H1 (cell line): ENCODE results near the gene SOX8.

Experiments used
- CREB1 ChIP-seq: IDR thresholded peaks from 2 replicates; pipeline ENCODE4 v1.6.1; 2012; ENCODE audit warnings: inconsistent platforms
- EGR1 ChIP-seq: IDR thresholded peaks from 2 replicates; pipeline ENCODE4 v1.6.1; 2011; ENCODE audit warnings: low read depth, low read length, borderline replicate concordance
- EP300 ChIP-seq, 2 experiments: IDR thresholded peaks; 1 replicate in 1 of 2; 2 replicates in 1 of 2; pipeline ENCODE4 v1.6.1; 2011 to 2012; ENCODE audit warnings: low read depth in 2 of 2, low read length in 2 of 2, mild to moderate bottlenecking in 2 of 2, borderline replicate concordance in 1 of 2, inconsistent platforms in 1 of 2, moderate library complexity in 1 of 2
- JUND ChIP-seq: IDR thresholded peaks from 2 replicates; pipeline ENCODE4 v1.6.1; 2011; ENCODE audit warnings: mild to moderate bottlenecking, improper control_type of control experiment, low read length
- POLR2A ChIP-seq, 2 experiments: IDR thresholded peaks; 1 replicate in 1 of 2; 2 replicates in 1 of 2; pipeline ENCODE4 v1.6.1; 2011; ENCODE audit warnings: low read depth in 2 of 2, low read length in 2 of 2, mild to moderate bottlenecking in 2 of 2; ENCODE audit errors: control extremely low read depth in 1 of 2
- POLR2AphosphoS5 ChIP-seq: IDR thresholded peaks from 2 replicates; pipeline ENCODE4 v1.6.1; 2011; ENCODE audit warnings: low read depth, low read length
- RFX5 ChIP-seq: IDR thresholded peaks from 2 replicates; pipeline ENCODE4 v1.6.1; 2011; ENCODE audit warnings: low read depth, low read length, improper control_type of control experiment, borderline replicate concordance
- SP4 ChIP-seq: IDR thresholded peaks from 2 replicates; pipeline ENCODE4 v1.6.1; 2012; ENCODE audit warnings: low read length, inconsistent platforms
- TAF1 ChIP-seq: IDR thresholded peaks from 2 replicates; pipeline ENCODE4 v1.6.1; 2011; ENCODE audit warnings: mild to moderate bottlenecking, low read depth, low read length
- TEAD4 ChIP-seq: IDR thresholded peaks from 2 replicates; pipeline ENCODE4 v1.6.1; 2012; ENCODE audit warnings: low read depth, low read length, inconsistent platforms, mixed read lengths
- TF ChIP-seq, protein P1 (sequence below): IDR thresholded peaks from 2 replicates; pipeline ENCODE4 v1.6.1; 2011; ENCODE audit warnings: low read length, improper control_type of control experiment
- TF ChIP-seq, protein P2 (sequence below), 3 experiments: IDR thresholded peaks; 1 replicate in 2 of 3; 2 replicates in 1 of 3; pipeline versions ENCODE4 v1.5.1 to v1.6.1; 2011; ENCODE audit warnings: low read length in 3 of 3, mild to moderate bottlenecking in 3 of 3, inconsistent platforms in 2 of 3, low read depth in 1 of 3, moderate library complexity in 1 of 3; ENCODE audit not compliant: insufficient read depth in 1 of 3; ENCODE audit errors: control extremely low read depth in 1 of 3

GRCh38 chr16:965487-965886 lies 16.1 kb upstream of the SOX8 start:
- TF ChIP-seq POLR2A (IDR thresholded peaks at IDR 0.05; ENCODE audit: control extremely low read depth in 1 of 2, low read depth in 2 of 2, low read length in 2 of 2) (no peak), TEAD4 (no peak), EP300 (IDR thresholded peaks at IDR 0.05; ENCODE audit: borderline replicate concordance in 1 of 2, low read depth in 2 of 2, low read length in 2 of 2) (no peak), POLR2AphosphoS5 (no peak), TAF1 (no peak), CREB1 (no peak), EGR1 (no peak), RFX5 (no peak), SP4 (no peak), JUND (no peak)
- TF ChIP-seq, protein P1, sequence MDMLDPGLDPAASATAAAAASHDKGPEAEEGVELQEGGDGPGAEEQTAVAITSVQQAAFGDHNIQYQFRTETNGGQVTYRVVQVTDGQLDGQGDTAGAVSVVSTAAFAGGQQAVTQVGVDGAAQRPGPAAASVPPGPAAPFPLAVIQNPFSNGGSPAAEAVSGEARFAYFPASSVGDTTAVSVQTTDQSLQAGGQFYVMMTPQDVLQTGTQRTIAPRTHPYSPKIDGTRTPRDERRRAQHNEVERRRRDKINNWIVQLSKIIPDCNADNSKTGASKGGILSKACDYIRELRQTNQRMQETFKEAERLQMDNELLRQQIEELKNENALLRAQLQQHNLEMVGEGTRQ: no peak
- TF ChIP-seq, protein P2, sequence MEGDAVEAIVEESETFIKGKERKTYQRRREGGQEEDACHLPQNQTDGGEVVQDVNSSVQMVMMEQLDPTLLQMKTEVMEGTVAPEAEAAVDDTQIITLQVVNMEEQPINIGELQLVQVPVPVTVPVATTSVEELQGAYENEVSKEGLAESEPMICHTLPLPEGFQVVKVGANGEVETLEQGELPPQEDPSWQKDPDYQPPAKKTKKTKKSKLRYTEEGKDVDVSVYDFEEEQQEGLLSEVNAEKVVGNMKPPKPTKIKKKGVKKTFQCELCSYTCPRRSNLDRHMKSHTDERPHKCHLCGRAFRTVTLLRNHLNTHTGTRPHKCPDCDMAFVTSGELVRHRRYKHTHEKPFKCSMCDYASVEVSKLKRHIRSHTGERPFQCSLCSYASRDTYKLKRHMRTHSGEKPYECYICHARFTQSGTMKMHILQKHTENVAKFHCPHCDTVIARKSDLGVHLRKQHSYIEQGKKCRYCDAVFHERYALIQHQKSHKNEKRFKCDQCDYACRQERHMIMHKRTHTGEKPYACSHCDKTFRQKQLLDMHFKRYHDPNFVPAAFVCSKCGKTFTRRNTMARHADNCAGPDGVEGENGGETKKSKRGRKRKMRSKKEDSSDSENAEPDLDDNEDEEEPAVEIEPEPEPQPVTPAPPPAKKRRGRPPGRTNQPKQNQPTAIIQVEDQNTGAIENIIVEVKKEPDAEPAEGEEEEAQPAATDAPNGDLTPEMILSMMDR (IDR thresholded peaks at IDR 0.05; ENCODE audit: control extremely low read depth in 1 of 3, insufficient read depth in 1 of 3, low read depth in 1 of 3, low read length in 3 of 3): no peak
